K562 (cell line): Measurements from ENCODE around the gene WDHD1.

Experiments used
- RBBP5 ChIP-seq: fragments of 200-600 bp; sonication (generic); IDR thresholded peaks from 2 replicates; pipeline ENCODE4 v1.6.1; 2012; ENCODE audit warnings: borderline replicate concordance, mild to moderate bottlenecking, low read length, control low read depth, inconsistent platforms; ENCODE audit not compliant: insufficient read depth, poor library complexity, severe bottlenecking
- SP1 ChIP-seq: sonication (generic); formaldehyde crosslinking; IDR thresholded peaks from 2 replicates; pipeline ENCODE4 v1.8.1; 2022; ENCODE audit warnings: mild to moderate bottlenecking, missing genetic modification reagents
- TARDBP ChIP-seq: fragments of 450-650 bp; IDR thresholded peaks from 2 replicates; pipeline ENCODE4 v1.6.1; 2016
- THRAP3 ChIP-seq: fragments of 450-650 bp; IDR thresholded peaks from 2 replicates; pipeline ENCODE4 v1.6.1; 2016; ENCODE audit warnings: mild to moderate bottlenecking, inconsistent platforms, borderline replicate concordance
- ZKSCAN8 ChIP-seq: fragments of 200-800 bp; sonication (Bioruptor generic); IDR thresholded peaks from 2 replicates; pipeline ENCODE4 v1.6.1; 2016; ENCODE audit warnings: missing genetic modification characterization, missing compliant biosample characterization
- ZNF121 ChIP-seq: sonication (generic); formaldehyde crosslinking; conservative IDR thresholded peaks from 2 replicates; pipeline ENCODE4 v1.8.0; 2022; ENCODE audit warnings: missing genetic modification reagents
- TF ChIP-seq, protein P1 (sequence below): fragments of 250-450 bp; sonication (Bioruptor Pico); IDR thresholded peaks from 2 replicates; pipeline ENCODE4 v1.5.0; 2020; ENCODE audit warnings: mild to moderate bottlenecking, borderline replicate concordance

- TF ChIP-seq ZKSCAN8 (CRISPR knock-in tag) (no peak), TARDBP (no peak), RBBP5 (no peak), THRAP3 (no peak), ZNF121 (CRISPR knock-in tag) (no peak), SP1 (no peak)
- TF ChIP-seq, protein P1, sequence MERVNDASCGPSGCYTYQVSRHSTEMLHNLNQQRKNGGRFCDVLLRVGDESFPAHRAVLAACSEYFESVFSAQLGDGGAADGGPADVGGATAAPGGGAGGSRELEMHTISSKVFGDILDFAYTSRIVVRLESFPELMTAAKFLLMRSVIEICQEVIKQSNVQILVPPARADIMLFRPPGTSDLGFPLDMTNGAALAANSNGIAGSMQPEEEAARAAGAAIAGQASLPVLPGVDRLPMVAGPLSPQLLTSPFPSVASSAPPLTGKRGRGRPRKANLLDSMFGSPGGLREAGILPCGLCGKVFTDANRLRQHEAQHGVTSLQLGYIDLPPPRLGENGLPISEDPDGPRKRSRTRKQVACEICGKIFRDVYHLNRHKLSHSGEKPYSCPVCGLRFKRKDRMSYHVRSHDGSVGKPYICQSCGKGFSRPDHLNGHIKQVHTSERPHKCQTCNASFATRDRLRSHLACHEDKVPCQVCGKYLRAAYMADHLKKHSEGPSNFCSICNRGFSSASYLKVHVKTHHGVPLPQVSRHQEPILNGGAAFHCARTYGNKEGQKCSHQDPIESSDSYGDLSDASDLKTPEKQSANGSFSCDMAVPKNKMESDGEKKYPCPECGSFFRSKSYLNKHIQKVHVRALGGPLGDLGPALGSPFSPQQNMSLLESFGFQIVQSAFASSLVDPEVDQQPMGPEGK: no peak
Observed at GRCh38 chr14:54975856-54976255, 51.0 kb downstream of the WDHD1 start.
